Choroid plexus epithelial cell (primary cell): ENCODE data around the gene RIMBP2.

ENCODE experiments used
- DNase-seq: peaks from one replicate; pipeline ENCODE4 v3.0.0-alpha.2; 2010; ENCODE audit warnings: low read depth
- H3K4me3 ChIP-seq: 2 replicates; pipeline ENCODE4 v1.5.1; 2011; ENCODE audit warnings: low read depth, mild to moderate bottlenecking, control low read depth, low read length, moderate library complexity
- TF ChIP-seq, protein P1 (sequence below): conservative IDR thresholded peaks from 2 replicates; pipeline ENCODE4 v1.5.1; 2011; ENCODE audit warnings: low read depth, mild to moderate bottlenecking, control low read depth, inconsistent platforms, low read length, moderate library complexity

Gene RIMBP2

GRCh38 chr12:130549361-130549760, 166.7 kb downstream of the RIMBP2 start:
- H3K4me3 ChIP-seq: no peak overlapping the region
- TF ChIP-seq, protein P1, sequence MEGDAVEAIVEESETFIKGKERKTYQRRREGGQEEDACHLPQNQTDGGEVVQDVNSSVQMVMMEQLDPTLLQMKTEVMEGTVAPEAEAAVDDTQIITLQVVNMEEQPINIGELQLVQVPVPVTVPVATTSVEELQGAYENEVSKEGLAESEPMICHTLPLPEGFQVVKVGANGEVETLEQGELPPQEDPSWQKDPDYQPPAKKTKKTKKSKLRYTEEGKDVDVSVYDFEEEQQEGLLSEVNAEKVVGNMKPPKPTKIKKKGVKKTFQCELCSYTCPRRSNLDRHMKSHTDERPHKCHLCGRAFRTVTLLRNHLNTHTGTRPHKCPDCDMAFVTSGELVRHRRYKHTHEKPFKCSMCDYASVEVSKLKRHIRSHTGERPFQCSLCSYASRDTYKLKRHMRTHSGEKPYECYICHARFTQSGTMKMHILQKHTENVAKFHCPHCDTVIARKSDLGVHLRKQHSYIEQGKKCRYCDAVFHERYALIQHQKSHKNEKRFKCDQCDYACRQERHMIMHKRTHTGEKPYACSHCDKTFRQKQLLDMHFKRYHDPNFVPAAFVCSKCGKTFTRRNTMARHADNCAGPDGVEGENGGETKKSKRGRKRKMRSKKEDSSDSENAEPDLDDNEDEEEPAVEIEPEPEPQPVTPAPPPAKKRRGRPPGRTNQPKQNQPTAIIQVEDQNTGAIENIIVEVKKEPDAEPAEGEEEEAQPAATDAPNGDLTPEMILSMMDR: no peak
- no peak for DNase-seq

- DNase-seq: no peak
- no peak overlapping the region for H3K4me3 ChIP-seq
- TF ChIP-seq, protein P1: no peak
Observed at GRCh38 chr12:130547480-130548155, 168.5 kb downstream of the RIMBP2 start.

DNA sequence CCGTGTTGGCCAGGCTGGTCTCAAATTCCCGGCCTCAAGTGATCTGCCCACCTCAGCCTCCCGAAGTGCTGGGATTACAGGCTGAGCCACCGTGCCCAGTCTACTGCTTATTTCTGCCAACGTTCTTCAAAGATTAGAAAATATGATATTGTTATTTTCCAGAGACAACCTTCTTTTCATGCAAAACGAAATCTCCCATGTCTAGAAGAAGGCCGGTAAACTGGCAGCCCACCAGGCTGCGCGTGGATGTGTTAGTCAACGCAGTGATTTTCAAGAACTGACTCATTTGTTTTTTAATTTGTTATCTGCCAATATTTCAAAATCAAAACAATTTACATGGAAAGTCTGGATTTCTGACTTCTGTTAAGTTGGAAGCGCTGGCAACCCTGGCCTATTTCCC, 169.6 kb downstream of the RIMBP2 start:
- DNase-seq: no peak
- TF ChIP-seq, protein P1: no peak
- no peak overlapping the region for H3K4me3 ChIP-seq

- TF ChIP-seq, protein P1: no peak
- H3K4me3 ChIP-seq: no peak overlapping the region
Observed at GRCh38 chr12:130545475-130545874, 170.6 kb downstream of the RIMBP2 start.

GRCh38 chr12:130540376-130540775, 175.7 kb downstream of the RIMBP2 start:
- H3K4me3 ChIP-seq: no peak overlapping the region
- TF ChIP-seq, protein P1: no peak
- DNase-seq: no peak

More at GRCh38 chr12:130545475-130545874, 170.6 kb downstream of the RIMBP2 start:
- DNase-seq: no peak

GRCh38 chr12:130538343-130539095, 177.6 kb downstream of the RIMBP2 start:
- TF ChIP-seq, protein P1: no peak
- no peak overlapping the region for H3K4me3 ChIP-seq
- no peak for DNase-seq
